LNCaP clone FGC (cell line): ENCODE measurements around the gene KCNJ11.

Source experiments
- DNase-seq: peaks from one replicate; pipeline ENCODE4 v3.0.0-alpha.2; 2011; ENCODE audit warnings: low read depth
- H3K4me3 ChIP-seq: 2 replicates; pipeline ENCODE4 v1.5.1; 2011; ENCODE audit warnings: mild to moderate bottlenecking, low read depth, low read length, control low read depth
- TF ChIP-seq, protein P1 (sequence below): IDR thresholded peaks from 2 replicates; pipeline ENCODE4 v1.5.1; 2012; ENCODE audit warnings: mild to moderate bottlenecking; ENCODE audit not compliant: control insufficient read depth, insufficient read depth; ENCODE audit errors: extremely low read depth

The KCNJ11 gene

DNA sequence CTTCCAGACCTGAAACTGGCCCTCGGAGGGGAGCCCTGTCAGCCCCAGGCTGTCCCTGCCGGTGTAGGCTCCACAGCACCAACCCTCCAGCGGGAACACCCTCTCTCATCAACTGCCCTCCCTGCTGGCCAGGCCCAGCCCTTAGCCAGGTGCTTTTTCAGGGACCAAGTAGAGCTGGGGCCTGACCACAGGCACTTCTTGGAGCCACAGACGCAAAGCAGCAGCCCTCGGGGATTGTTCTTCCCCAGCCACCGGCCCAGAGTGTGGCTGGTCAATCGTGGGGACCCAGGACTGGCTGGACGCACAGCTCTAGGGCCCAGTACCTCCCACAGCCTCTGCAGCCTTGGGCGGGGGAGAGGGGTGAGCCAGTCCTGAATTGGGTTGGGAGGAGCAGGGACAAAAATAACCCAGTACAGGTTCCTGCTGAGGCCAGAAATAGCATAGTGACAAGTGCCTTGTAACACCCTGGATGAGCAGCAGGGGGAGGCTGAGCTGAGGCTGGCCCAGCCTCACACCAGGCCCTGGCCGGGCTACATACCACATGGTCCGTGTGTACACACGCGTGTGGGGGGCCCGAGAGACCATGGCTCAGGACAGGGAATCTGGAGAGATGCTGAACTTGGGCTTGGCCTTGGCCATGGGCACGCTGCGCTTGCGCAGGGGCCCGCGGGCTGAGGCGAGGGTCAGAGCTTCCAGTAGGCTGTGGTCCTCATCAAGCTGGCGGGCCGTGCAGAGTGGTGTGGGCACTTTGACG is 2.0 kb downstream of the KCNJ11 start:
- no peak for DNase-seq
- TF ChIP-seq, protein P1, sequence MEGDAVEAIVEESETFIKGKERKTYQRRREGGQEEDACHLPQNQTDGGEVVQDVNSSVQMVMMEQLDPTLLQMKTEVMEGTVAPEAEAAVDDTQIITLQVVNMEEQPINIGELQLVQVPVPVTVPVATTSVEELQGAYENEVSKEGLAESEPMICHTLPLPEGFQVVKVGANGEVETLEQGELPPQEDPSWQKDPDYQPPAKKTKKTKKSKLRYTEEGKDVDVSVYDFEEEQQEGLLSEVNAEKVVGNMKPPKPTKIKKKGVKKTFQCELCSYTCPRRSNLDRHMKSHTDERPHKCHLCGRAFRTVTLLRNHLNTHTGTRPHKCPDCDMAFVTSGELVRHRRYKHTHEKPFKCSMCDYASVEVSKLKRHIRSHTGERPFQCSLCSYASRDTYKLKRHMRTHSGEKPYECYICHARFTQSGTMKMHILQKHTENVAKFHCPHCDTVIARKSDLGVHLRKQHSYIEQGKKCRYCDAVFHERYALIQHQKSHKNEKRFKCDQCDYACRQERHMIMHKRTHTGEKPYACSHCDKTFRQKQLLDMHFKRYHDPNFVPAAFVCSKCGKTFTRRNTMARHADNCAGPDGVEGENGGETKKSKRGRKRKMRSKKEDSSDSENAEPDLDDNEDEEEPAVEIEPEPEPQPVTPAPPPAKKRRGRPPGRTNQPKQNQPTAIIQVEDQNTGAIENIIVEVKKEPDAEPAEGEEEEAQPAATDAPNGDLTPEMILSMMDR = peak; percentile 69
- H3K4me3 ChIP-seq = no peak overlapping the region

DNA sequence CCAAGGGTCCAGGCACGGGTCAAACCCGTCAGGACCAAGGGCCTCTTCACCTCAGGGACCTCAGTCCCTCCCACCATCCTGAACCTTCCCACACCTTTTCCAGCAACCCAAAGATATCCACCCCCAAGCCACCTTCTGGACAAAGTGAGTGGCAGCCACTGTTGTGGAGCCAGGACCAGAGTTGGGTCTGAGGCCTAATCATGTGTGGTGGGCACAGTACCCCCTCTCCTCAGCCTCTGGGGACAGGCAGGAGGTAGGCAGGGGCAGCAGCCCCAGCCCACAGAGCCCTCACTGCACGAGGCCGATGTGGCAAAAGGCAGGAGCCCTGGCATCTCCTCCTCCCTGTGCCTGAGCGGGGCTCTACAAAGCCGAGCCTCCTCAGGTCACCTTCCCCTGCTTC is 2.5 kb downstream of the KCNJ11 start:
- no peak for DNase-seq
- TF ChIP-seq, protein P1 = no peak
- no peak overlapping the region for H3K4me3 ChIP-seq

DNA sequence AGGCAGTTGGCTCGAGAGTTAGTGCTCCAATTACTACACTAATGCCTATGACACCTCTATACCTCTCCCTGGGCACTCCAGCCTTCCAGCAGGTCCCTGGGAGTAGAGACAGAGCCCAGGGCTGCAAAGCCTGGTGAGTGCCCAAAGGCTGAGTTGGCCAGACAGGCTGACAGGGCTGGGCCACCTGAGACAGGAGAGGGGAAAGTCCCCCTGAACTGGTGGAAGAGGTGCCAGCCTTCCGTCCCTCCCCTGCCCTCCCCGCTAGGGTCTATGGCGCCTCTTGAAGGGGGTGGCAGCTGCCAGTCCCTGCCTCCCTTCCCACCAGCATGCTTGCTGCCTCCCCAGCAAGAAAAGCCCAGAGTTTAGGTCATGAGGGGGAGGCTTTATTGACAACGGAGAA is 3.0 kb downstream of the KCNJ11 start:
- H3K4me3 ChIP-seq = no peak overlapping the region
- no peak for DNase-seq
- TF ChIP-seq, protein P1 = no peak

DNA sequence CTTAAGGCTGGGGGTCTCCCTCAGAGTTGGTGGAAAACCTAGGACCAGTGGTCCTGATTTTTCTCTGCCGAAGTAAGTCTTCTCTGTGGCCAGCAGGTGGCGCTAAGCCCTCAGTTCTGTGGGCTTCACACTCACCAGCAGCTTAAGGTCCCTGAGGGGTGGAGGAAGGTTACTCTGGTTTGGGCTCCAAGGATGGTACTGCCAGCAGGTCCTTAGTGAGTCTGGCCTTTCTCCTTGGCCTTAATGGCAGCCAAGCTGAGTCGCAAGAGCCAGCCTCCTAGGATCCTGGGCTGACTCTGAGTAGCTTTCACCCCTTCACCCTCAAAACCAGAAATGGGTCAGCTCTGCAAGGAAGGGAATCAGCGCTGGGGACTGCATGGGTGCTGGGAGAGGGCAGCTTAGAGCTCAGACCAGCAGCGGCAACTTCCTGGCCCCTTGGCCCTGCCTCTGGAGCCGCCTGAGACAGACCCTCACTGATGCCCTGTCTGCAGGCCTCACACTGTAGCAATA is 4.4 kb downstream of the KCNJ11 start:
- peak; percentile 67 for DNase-seq
- no peak overlapping the region for H3K4me3 ChIP-seq
- TF ChIP-seq, protein P1 = peak; percentile 86

DNA sequence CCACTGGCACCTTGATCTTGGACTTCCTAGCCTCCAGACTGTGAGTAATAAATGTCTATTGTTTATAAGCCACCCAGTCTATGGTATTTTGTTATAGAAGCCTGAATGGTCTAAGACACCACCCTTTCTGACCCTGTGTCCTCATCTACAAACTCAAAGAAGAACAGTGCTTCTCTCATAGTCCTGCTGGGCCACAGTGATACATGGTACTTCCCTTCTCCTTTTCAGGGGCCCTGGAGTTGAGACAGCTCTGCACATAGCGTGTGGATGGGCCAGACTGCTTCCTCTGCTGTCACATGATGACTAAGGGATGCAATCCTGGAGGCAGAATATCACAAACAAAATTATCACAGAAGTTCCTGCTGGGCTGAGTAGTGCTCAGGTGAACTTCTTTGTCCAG is 5.0 kb downstream of the KCNJ11 start:
- TF ChIP-seq, protein P1 = no peak
- no peak overlapping the region for H3K4me3 ChIP-seq
- no peak for DNase-seq

DNA sequence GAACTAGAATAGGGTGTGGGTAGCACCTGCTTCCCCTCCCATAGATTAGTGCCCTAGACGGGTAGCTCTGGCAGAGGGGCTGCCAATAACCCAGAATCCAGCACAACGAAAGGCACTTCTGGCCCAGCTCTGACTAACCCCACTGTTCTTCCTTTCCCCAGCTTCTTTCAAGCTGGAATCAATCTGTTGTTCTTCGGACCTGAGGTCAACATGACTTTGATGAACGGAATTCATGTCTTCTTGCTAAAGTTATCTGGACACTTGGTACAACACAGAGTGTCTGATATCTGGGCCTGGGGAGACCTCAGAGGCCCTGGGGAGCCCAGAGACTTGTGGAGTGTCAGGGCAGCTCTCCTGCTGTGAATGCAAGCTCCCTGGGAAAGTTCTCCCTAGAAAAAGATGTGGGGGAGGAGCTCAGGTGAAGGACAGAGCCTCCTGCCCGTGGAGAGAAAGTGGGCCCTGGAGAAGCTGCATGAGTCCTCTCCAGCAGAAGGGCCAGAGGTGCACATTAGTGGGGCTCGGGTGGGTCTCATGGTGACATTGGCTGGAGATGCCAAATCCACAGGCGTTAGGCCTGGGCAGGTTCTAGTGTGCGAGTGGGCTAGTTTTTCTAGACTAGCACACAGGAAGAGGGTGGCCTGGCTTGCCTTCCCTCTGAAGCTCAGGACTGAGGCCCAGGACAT is 6.3 kb downstream of the KCNJ11 start:
- no peak for DNase-seq
- TF ChIP-seq, protein P1 = no peak
- no peak overlapping the region for H3K4me3 ChIP-seq
